Neural cell (in vitro differentiated cells): ENCODE results near the gene EFS. TPM values are rescaled to one million over a fixed set of nuclear protein-coding genes. Genes with fewer than 3 reads are reported as not detected.

Experiments used
- H2AFZ ChIP-seq: fragments of 200-600, 300-800 bp; sonication (generic), shearing (Covaris generic); 2 replicates; pipeline ENCODE4 v1.6.0; 2014; ENCODE audit warnings: low read depth, mild to moderate bottlenecking, antibody characterized with exemption, low read length, moderate library complexity
- H3F3A ChIP-seq: fragments of 200-600 bp; shearing (Covaris generic); 2 replicates; pipeline ENCODE4 v1.6.1; 2016; ENCODE audit warnings: mild to moderate bottlenecking, moderate library complexity, mixed read lengths, antibody characterized with exemption, low read length; ENCODE audit not compliant: insufficient read depth, poor library complexity, severe bottlenecking
- H3K27ac ChIP-seq: fragments of 200-600, 300-800 bp; sonication (generic), shearing (Covaris generic); 2 replicates; pipeline ENCODE4 v1.5.1; 2014; ENCODE audit warnings: mild to moderate bottlenecking, low read length, moderate library complexity
- H3K27me3 ChIP-seq: fragments of 300-800, 200-600 bp; sonication (generic), shearing (Covaris generic); 2 replicates; pipeline ENCODE4 v1.6.0; 2014; ENCODE audit warnings: mild to moderate bottlenecking, low read depth, low read length, moderate library complexity; ENCODE audit not compliant: insufficient read depth
- H3K36me3 ChIP-seq: fragments of 300-800, 200-600 bp; sonication (generic), shearing (Covaris generic); 2 replicates; pipeline ENCODE4 v1.5.1; 2014; ENCODE audit warnings: mild to moderate bottlenecking, antibody characterized with exemption, low read length, moderate library complexity; ENCODE audit not compliant: insufficient read depth
- H3K4me2 ChIP-seq: fragments of 300-800, 200-600 bp; sonication (generic), shearing (Covaris generic); 2 replicates; pipeline ENCODE4 v1.6.0; 2014; ENCODE audit warnings: mild to moderate bottlenecking, low read length
- H3K4me3 ChIP-seq: fragments of 300-800, 200-600 bp; sonication (generic), shearing (Covaris generic); 2 replicates; pipeline ENCODE4 v1.5.1; 2014; ENCODE audit warnings: mild to moderate bottlenecking, low read length, moderate library complexity
- H3K79me2 ChIP-seq: fragments of 200-600 bp; shearing (Covaris generic); replicated peaks from 2 replicates; pipeline ENCODE4 v1.6.0; 2014; ENCODE audit warnings: mild to moderate bottlenecking, low read length, moderate library complexity; ENCODE audit not compliant: insufficient read depth
- H3K9ac ChIP-seq: fragments of 300-800, 200-600 bp; sonication (generic), shearing (Covaris generic); 2 replicates; pipeline ENCODE4 v1.6.1; 2016; ENCODE audit warnings: mild to moderate bottlenecking, low read length, mixed read lengths
- H3K9me2 ChIP-seq: fragments of 200-600 bp; shearing (Covaris generic); 2 replicates; pipeline ENCODE4 v1.6.1; 2016; ENCODE audit warnings: mild to moderate bottlenecking, low read length, mixed read lengths; ENCODE audit not compliant: insufficient read depth
- H3K9me3 ChIP-seq: fragments of 200-600, 300-800 bp; sonication (generic), shearing (Covaris generic); 2 replicates; pipeline ENCODE4 v1.6.1; 2016; ENCODE audit warnings: mild to moderate bottlenecking, mixed run types, low read length, moderate library complexity, mixed read lengths
- H4K20me1 ChIP-seq: fragments of 200-600 bp; shearing (Covaris generic); 2 replicates; pipeline ENCODE4 v1.6.1; 2016; ENCODE audit warnings: mild to moderate bottlenecking, mixed run types; ENCODE audit not compliant: insufficient read depth
- EP300 ChIP-seq: fragments of 450-650 bp; conservative IDR thresholded peaks from 2 replicates; pipeline ENCODE4 v1.6.1; 2014; ENCODE audit warnings: antibody characterized with exemption, mild to moderate bottlenecking, moderate library complexity; ENCODE audit not compliant: poor library complexity, severe bottlenecking
- EZH2 ChIP-seq: fragments of 200-600, 300-800 bp; shearing (Covaris generic), sonication (generic); IDR thresholded peaks from 2 replicates; pipeline ENCODE4 v1.6.1; 2014; ENCODE audit warnings: antibody characterized with exemption, low read length, borderline replicate concordance, mild to moderate bottlenecking; ENCODE audit not compliant: insufficient read depth, poor library complexity, severe bottlenecking
- MXI1 ChIP-seq: fragments of 450-650 bp; conservative IDR thresholded peaks from 2 replicates; pipeline ENCODE4 v1.6.1; 2014; ENCODE audit warnings: antibody characterized with exemption, mild to moderate bottlenecking; ENCODE audit not compliant: poor library complexity, severe bottlenecking
- POLR2AphosphoS5 ChIP-seq: IDR thresholded peaks from 2 replicates; pipeline ENCODE4 v1.6.1; 2012
- RAD21 ChIP-seq: fragments of 450-650 bp; conservative IDR thresholded peaks from 2 replicates; pipeline ENCODE4 v1.6.1; 2014; ENCODE audit warnings: antibody characterized with exemption, mild to moderate bottlenecking, moderate library complexity
- SMC3 ChIP-seq: fragments of 450-650 bp; conservative IDR thresholded peaks from 2 replicates; pipeline ENCODE4 v1.6.1; 2014; ENCODE audit warnings: antibody characterized with exemption, mild to moderate bottlenecking, moderate library complexity; ENCODE audit not compliant: poor library complexity
- TAF1 ChIP-seq: IDR thresholded peaks from 2 replicates; pipeline ENCODE4 v1.6.1; 2012; ENCODE audit warnings: low read depth
- polyA plus RNA-seq: library from polyadenylated mRNA; depleted of rRNA; stranded (reverse); fragments of >200 nt; gene quantifications from 2 replicates; pipeline ENCODE4 v1.2.3, GENCODE V29; 2014
- TF ChIP-seq, protein P1 (sequence below): fragments of 450-650 bp; IDR thresholded peaks from 2 replicates; pipeline ENCODE4 v1.5.1; 2014; ENCODE audit warnings: antibody characterized with exemption, mild to moderate bottlenecking, moderate library complexity; ENCODE audit not compliant: poor library complexity, severe bottlenecking
- TF ChIP-seq, protein P2 (sequence below): IDR thresholded peaks from 2 replicates; pipeline ENCODE4 v1.6.1; 2012; ENCODE audit warnings: borderline replicate concordance

EFS gene
- polyA plus RNA-seq, 1 donor from 2014 or later = 0.48 TPM

DNA sequence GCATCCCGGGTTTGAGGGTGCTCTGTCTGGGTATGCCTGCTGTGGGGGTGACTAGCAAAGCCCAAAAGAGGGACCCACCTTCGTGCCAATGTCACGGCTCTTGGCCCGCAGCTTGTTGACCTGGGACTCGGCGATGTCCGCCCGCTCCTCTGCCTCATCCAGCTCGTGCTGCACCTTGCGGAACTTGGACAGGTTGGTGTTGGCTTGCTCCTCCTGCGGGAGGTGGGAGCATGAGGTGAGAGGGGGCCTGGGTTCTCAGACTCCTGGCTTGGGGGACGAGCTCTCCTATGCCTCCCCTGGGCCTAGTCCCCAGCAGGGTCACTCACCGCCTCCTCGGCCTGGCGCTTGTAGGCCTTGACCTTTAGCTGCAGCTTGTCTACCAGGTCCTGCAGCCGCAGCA, 48.7 kb upstream of the EFS start:
- Histone ChIP-seq H3K27ac (no peak overlapping the region), H3K36me3 (no peaks in the 10 kb centered on the region), H2AFZ (no peak overlapping the region), H3K79me2 (no peaks in the 10 kb centered on the region), H4K20me1 (no peaks in the 10 kb centered on the region), H3K27me3 (no peaks in the 10 kb centered on the region), H3K9me3 (no peaks in the 10 kb centered on the region), H3K9ac (no peak overlapping the region), H3K4me3 (no peak overlapping the region), H3K4me2 (no peak overlapping the region), H3K9me2 (no peaks in the 10 kb centered on the region), H3F3A (no peaks in the 10 kb centered on the region)
- no peak for TF ChIP-seq EZH2
- TF ChIP-seq TAF1 = no peak
- TF ChIP-seq RAD21 = no peak
- no peak for TF ChIP-seq MXI1
- no peak for TF ChIP-seq EP300
- no peak for TF ChIP-seq POLR2AphosphoS5
- TF ChIP-seq, protein P1, sequence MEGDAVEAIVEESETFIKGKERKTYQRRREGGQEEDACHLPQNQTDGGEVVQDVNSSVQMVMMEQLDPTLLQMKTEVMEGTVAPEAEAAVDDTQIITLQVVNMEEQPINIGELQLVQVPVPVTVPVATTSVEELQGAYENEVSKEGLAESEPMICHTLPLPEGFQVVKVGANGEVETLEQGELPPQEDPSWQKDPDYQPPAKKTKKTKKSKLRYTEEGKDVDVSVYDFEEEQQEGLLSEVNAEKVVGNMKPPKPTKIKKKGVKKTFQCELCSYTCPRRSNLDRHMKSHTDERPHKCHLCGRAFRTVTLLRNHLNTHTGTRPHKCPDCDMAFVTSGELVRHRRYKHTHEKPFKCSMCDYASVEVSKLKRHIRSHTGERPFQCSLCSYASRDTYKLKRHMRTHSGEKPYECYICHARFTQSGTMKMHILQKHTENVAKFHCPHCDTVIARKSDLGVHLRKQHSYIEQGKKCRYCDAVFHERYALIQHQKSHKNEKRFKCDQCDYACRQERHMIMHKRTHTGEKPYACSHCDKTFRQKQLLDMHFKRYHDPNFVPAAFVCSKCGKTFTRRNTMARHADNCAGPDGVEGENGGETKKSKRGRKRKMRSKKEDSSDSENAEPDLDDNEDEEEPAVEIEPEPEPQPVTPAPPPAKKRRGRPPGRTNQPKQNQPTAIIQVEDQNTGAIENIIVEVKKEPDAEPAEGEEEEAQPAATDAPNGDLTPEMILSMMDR = no peak
- TF ChIP-seq SMC3 = no peak
- TF ChIP-seq, protein P2, sequence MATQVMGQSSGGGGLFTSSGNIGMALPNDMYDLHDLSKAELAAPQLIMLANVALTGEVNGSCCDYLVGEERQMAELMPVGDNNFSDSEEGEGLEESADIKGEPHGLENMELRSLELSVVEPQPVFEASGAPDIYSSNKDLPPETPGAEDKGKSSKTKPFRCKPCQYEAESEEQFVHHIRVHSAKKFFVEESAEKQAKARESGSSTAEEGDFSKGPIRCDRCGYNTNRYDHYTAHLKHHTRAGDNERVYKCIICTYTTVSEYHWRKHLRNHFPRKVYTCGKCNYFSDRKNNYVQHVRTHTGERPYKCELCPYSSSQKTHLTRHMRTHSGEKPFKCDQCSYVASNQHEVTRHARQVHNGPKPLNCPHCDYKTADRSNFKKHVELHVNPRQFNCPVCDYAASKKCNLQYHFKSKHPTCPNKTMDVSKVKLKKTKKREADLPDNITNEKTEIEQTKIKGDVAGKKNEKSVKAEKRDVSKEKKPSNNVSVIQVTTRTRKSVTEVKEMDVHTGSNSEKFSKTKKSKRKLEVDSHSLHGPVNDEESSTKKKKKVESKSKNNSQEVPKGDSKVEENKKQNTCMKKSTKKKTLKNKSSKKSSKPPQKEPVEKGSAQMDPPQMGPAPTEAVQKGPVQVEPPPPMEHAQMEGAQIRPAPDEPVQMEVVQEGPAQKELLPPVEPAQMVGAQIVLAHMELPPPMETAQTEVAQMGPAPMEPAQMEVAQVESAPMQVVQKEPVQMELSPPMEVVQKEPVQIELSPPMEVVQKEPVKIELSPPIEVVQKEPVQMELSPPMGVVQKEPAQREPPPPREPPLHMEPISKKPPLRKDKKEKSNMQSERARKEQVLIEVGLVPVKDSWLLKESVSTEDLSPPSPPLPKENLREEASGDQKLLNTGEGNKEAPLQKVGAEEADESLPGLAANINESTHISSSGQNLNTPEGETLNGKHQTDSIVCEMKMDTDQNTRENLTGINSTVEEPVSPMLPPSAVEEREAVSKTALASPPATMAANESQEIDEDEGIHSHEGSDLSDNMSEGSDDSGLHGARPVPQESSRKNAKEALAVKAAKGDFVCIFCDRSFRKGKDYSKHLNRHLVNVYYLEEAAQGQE = no peak

DNA sequence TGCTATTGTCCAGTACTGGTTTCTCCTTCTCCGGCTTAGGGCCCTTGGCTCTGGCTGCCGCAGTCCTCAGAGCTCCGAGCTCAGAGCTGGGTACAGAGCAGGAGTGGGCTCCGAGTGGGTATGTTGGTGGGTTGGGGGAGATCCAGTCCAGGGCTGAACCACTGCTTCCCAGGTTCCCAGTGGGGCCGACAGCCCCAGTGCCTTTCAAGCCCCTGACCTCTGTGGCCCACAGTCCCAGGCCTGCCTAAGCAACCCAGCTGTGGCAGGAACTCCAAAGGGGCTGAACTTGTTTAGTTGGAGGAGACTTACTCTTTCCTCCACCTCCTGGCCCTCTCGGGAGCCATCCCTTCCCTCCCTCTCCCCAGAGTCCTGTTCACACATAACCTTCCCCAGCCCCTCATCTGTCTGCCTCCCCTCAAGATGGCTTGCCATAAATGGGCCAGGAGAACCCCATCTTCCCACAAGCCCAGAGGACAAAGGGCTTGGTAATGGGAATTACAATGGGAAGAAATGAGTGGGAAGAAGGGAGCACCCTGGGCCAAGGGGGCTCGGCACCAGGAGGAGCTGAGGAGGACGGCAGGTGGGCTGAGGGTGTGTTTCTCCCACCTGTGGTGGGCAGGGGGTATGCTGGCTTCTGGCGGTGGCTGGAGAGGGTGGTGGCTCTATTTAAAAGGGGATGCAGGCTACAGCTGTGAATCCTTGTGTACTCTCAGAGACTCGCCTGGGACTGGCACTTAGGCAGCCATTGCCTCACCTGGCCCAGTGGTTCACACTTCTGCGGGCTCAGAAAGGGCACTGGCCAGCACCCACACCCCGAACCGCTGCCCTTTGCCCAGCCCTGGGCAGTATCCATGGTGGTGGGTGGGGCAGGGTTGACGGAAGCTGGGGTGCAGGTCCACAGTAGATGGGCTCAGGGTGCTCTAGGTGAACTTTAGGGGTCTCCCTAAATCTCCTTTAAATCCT, 46.9 kb upstream of the EFS start:
- Histone ChIP-seq H3K4me2 (no peak overlapping the region), H3K79me2 (no peaks in the 10 kb centered on the region), H2AFZ (no peak overlapping the region), H3K9ac (no peak overlapping the region), H3K9me3 (no peaks in the 10 kb centered on the region), H3K27ac (no peak overlapping the region), H3K36me3 (no peaks in the 10 kb centered on the region), H3F3A (no peaks in the 10 kb centered on the region), H3K4me3 (no peak overlapping the region), H3K9me2 (no peaks in the 10 kb centered on the region), H4K20me1 (no peaks in the 10 kb centered on the region), H3K27me3 (no peaks in the 10 kb centered on the region)
- no peak for TF ChIP-seq TAF1
- no peak for TF ChIP-seq MXI1
- no peak for TF ChIP-seq EZH2
- no peak for TF ChIP-seq POLR2AphosphoS5
- TF ChIP-seq, protein P2 = no peak
- no peak for TF ChIP-seq SMC3
- no peak for TF ChIP-seq EP300
- TF ChIP-seq RAD21 = no peak
- TF ChIP-seq, protein P1 = no peak
